Keratinocyte (primary cell): ENCODE results near the gene LST1. TPM values are rescaled to one million over a fixed set of nuclear protein-coding genes. Genes with fewer than 3 reads are reported as not detected.

ENCODE experiments used
- DNase-seq: peaks from one replicate; pipeline ENCODE4 v3.0.0-alpha.2; 2011; ENCODE audit warnings: low read depth, missing footprints, low spot score
- FAIRE-seq: peaks from 2 replicates; lab custom pipeline; 2011; peaks lifted over from hg19 to GRCh38; lab: Jason Lieb, UNC
- H2AFZ ChIP-seq: 2 replicates; pipeline ENCODE4 v1.6.0; 2012; ENCODE audit warnings: low read length, control low read depth, inconsistent platforms; ENCODE audit not compliant: control insufficient read depth
- H3K27ac ChIP-seq: 2 replicates; pipeline ENCODE4 v1.5.1; 2011; ENCODE audit warnings: low read length; ENCODE audit not compliant: control insufficient read depth, insufficient read depth
- H3K27me3 ChIP-seq: 3 replicates; pipeline ENCODE4 v1.6.0; 2011; ENCODE audit warnings: low read length; ENCODE audit not compliant: control insufficient read depth, insufficient read depth; ENCODE audit errors: extremely low read depth
- H3K36me3 ChIP-seq, 2 experiments: 2 replicates in 1 of 2; 3 replicates in 1 of 2; pipeline ENCODE4 v1.5.1; 2011; ENCODE audit warnings: low read length in 2 of 2, mild to moderate bottlenecking in 1 of 2; ENCODE audit not compliant: control insufficient read depth in 2 of 2, insufficient read depth in 2 of 2; ENCODE audit errors: extremely low read depth in 1 of 2
- H3K4me1 ChIP-seq: 3 replicates; pipeline ENCODE4 v1.5.1; 2011; ENCODE audit warnings: low read length; ENCODE audit not compliant: control insufficient read depth, insufficient read depth; ENCODE audit errors: extremely low read depth
- H3K4me2 ChIP-seq: 3 replicates; pipeline ENCODE4 v1.6.0; 2011; ENCODE audit warnings: low read depth, low read length; ENCODE audit not compliant: control insufficient read depth, insufficient read depth; ENCODE audit errors: extremely low read depth
- H3K4me3 ChIP-seq, 3 experiments: fragments of 200-600 bp in 1 of 3; sonication (generic) in 1 of 3; 2 replicates in 2 of 3; 3 replicates in 1 of 3; pipeline ENCODE4 v1.5.1; 2011 to 2016; ENCODE audit warnings: low read length in 3 of 3, mild to moderate bottlenecking in 3 of 3, control low read depth in 2 of 3, inconsistent platforms in 1 of 3, low read depth in 1 of 3, mixed read lengths in 1 of 3, mixed run types in 1 of 3, moderate library complexity in 1 of 3; ENCODE audit not compliant: control insufficient read depth in 2 of 3, insufficient read depth in 2 of 3; ENCODE audit errors: extremely low read depth in 1 of 3
- H3K79me2 ChIP-seq: 2 replicates; pipeline ENCODE4 v1.6.0; 2012; ENCODE audit warnings: low read length; ENCODE audit not compliant: control insufficient read depth, insufficient read depth
- H3K9ac ChIP-seq: 3 replicates; pipeline ENCODE4 v1.6.0; 2011; ENCODE audit warnings: low read length; ENCODE audit not compliant: control insufficient read depth, insufficient read depth; ENCODE audit errors: extremely low read depth
- H3K9me1 ChIP-seq: 3 replicates; pipeline ENCODE4 v1.6.0; 2011; ENCODE audit warnings: low read length; ENCODE audit not compliant: control insufficient read depth, insufficient read depth; ENCODE audit errors: extremely low read depth
- H3K9me3 ChIP-seq: 2 replicates; pipeline ENCODE4 v1.5.1; 2012; ENCODE audit warnings: low read depth, low read length; ENCODE audit not compliant: control insufficient read depth
- H4K20me1 ChIP-seq: 3 replicates; pipeline ENCODE4 v1.6.0; 2011; ENCODE audit warnings: low read length; ENCODE audit not compliant: control insufficient read depth, insufficient read depth; ENCODE audit errors: extremely low read depth
- EZH2 ChIP-seq: IDR thresholded peaks from one replicate; pipeline ENCODE4 v1.6.1; 2012; ENCODE audit warnings: inconsistent platforms, mild to moderate bottlenecking, low read length, moderate library complexity
- dilution Hi-C: fragments of 300-500 bp; cut with MboI; formaldehyde crosslinking; loops from one replicate; pipeline ENCODE4 v1.7.0; 2020; ENCODE audit warnings: low sequenced_read_pairs; ENCODE audit not compliant: extremely low pct_ligation_motif_present
- polyA plus RNA-seq, 5 experiments: library from polyadenylated mRNA; depleted of rRNA in 3 of 5; stranded (reverse) in 3 of 5; stranded (forward) in 1 of 5; unstranded in 1 of 5; fragments of >200 nt; gene quantifications; 1 replicate in 1 of 5; 2 replicates in 3 of 5; 3 replicates in 1 of 5; pipeline versions ENCODE4 v1.2.1 to v1.2.3, GENCODE V29; 2011 to 2012; ENCODE audit warnings: missing spikeins in 2 of 5, low read depth in 1 of 5, low replicate concordance in 1 of 5
- TF ChIP-seq, protein P1 (sequence below), 3 experiments: IDR thresholded peaks in 1 of 3; conservative IDR thresholded peaks in 1 of 3; optimal IDR thresholded peaks in 1 of 3; 2 replicates in 2 of 3; 3 replicates in 1 of 3; pipeline versions ENCODE3 to v1.5.1; 2011; ENCODE audit warnings: low read length in 3 of 3, mild to moderate bottlenecking in 3 of 3, moderate library complexity in 2 of 3, control low read depth in 1 of 3, inconsistent platforms in 1 of 3; ENCODE audit not compliant: insufficient read depth in 2 of 3; ENCODE audit errors: extremely low read depth in 1 of 3

Gene LST1
- polyA plus RNA-seq, 1 donor (not counting 4 experiments of a cell fraction or from before 2014, with no cell fraction given): not detected

DNA sequence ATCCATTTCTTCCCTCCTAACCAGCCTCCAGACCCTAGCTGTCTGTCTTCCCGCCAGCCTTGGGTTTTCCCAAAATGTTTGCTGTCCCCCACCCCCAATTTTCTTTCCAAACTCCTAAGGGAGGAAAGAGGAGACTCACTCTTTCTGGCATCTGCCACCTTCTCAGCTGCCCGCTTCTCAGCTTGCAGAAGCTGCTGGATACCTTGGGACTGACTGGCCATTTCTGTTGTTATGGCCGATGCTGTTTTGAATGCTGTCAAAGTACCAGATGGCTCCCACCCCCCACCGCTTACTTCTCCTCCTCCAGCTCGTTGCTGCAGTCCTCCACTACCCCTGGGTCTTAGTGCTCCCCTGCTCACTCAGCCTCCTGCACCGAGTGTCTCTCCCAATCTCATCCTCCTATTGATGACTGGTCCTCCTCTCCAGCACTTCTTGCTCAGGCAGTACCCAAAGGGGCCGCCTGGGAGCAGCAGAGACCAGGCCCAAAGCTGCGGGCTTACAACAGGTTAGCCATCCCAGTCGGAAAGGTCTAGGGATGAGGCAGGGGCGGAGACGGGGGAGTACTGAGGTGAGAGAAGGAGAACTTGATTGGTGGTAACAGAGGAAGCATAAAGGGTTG is 39.6 kb upstream of the LST1 start, which contains the start of gene ATP6V1G2:
TSS of gene ATP6V1G2 (minus strand) at position 270 of the 619 bp plus-strand sequence. CDS start at position 221, 49 bp downstream.
- Histone ChIP-seq H3K36me3 (peaks cover 13% of the 10 kb centered on the region in 2 experiments), H4K20me1 (no peaks in the 10 kb centered on the region), H2AFZ (peak within 1 kb of the TSS; percentile 93), H3K4me3 (peak within 1 kb of the TSS; percentile 55 to 86 (median 85)), H3K79me2 (peaks cover 19% of the 10 kb centered on the region), H3K9me3 (no peaks in the 10 kb centered on the region), H3K4me1 (peaks cover 15% of the 10 kb centered on the region), H3K9ac (peak within 1 kb of the TSS; percentile 89), H3K27me3 (no peaks in the 10 kb centered on the region), H3K4me2 (peak within 1 kb of the TSS; percentile 98), H3K9me1 (no peaks in the 10 kb centered on the region), H3K27ac (peak within 1 kb of the TSS; percentile 86)
- no peak for TF ChIP-seq EZH2
- TF ChIP-seq, protein P1, sequence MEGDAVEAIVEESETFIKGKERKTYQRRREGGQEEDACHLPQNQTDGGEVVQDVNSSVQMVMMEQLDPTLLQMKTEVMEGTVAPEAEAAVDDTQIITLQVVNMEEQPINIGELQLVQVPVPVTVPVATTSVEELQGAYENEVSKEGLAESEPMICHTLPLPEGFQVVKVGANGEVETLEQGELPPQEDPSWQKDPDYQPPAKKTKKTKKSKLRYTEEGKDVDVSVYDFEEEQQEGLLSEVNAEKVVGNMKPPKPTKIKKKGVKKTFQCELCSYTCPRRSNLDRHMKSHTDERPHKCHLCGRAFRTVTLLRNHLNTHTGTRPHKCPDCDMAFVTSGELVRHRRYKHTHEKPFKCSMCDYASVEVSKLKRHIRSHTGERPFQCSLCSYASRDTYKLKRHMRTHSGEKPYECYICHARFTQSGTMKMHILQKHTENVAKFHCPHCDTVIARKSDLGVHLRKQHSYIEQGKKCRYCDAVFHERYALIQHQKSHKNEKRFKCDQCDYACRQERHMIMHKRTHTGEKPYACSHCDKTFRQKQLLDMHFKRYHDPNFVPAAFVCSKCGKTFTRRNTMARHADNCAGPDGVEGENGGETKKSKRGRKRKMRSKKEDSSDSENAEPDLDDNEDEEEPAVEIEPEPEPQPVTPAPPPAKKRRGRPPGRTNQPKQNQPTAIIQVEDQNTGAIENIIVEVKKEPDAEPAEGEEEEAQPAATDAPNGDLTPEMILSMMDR (optimal IDR thresholded peaks at IDR 0.05 in 1 of 3, IDR thresholded peaks at IDR 0.05 in 1 of 3, conservative IDR thresholded peaks at IDR 0.05 in 1 of 3; ENCODE audit: extremely low read depth in 1 of 3, insufficient read depth in 2 of 3, low read length in 3 of 3): peak; percentile 95 to 100 (median 97)
- FAIRE-seq: peak; percentile 32
- DNase-seq: peak; percentile 85
- dilution Hi-C loops: no loop called here

DNA sequence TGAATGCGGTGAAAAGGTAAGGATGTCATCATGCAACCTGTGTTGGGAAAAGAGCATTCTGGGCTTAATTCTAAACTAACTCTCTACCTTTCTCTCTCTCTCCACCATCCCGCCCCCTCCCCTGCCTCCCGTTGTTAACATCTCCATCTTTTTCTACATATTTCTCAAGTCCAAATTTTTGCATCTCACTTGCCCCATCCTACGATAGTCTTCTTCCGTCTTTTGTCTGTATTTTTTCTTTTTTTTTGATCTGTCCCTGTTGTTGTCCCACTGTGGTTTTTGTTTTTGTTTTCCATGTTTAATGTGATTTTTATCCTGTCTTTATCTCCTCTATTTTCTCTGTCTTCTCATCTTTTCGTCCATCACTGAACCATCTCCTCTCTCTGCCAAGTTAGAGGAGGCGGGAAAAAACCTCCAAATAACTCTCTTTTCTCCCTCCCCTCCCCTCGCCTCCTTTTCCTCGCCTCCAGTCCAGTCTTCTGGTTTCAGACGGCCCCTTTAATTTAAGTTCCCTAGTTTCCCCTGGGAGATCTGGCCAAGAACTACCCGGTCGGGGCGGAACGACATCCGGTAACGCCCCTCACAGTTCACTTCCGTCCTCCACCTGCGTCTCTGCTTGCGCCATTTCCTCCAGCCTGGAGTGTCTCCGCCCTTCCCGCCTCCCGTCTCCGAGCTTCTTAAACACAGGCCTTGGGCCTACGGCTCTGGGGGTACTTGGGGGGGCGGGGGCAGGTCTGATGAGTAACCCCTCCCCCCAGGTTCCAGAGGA is 38.9 kb upstream of the LST1 start, which contains the start of gene NFKBIL1:
TSS of gene NFKBIL1 (plus strand) at position 651 of the 769 bp plus-strand sequence. CDS start at position 738, 87 bp downstream.
- Histone ChIP-seq H3K9ac (peak within 1 kb of the TSS; percentile 89), H3K4me2 (peak within 1 kb of the TSS; percentile 98), H2AFZ (peak within 1 kb of the TSS; percentile 93), H3K4me1 (peaks cover 15% of the 10 kb centered on the region), H3K36me3 (peaks cover 13% of the 10 kb centered on the region in 2 experiments), H3K9me3 (no peaks in the 10 kb centered on the region), H3K79me2 (peaks cover 15% of the 10 kb centered on the region), H3K27me3 (no peaks in the 10 kb centered on the region), H4K20me1 (no peaks in the 10 kb centered on the region), H3K27ac (peak within 1 kb of the TSS; percentile 86), H3K9me1 (no peaks in the 10 kb centered on the region), H3K4me3 (peak within 1 kb of the TSS; percentile 55 to 86 (median 85))
- dilution Hi-C loops: no loop called here
- FAIRE-seq (peak; percentile 51), DNase-seq (peak; percentile 57)
- TF ChIP-seq, protein P1 (optimal IDR thresholded peaks at IDR 0.05 in 1 of 3, IDR thresholded peaks at IDR 0.05 in 1 of 3, conservative IDR thresholded peaks at IDR 0.05 in 1 of 3; ENCODE audit: extremely low read depth in 1 of 3, insufficient read depth in 2 of 3, low read length in 3 of 3): peak in 1 of 3 experiments; percentile 1
- no peak for TF ChIP-seq EZH2
